ENCODE data around the gene HSPG2. TPM values are rescaled to one million over a fixed set of nuclear protein-coding genes. Genes with fewer than 3 reads are reported as not detected.
A peak's percentile ranks its signal among the peaks of the same experiment; 100 is the strongest.

HSPG2 gene
- total and polyA plus RNA-seq, 2 of the 13 experiments (the other 11 are each of a cell fraction or from before 2014, with no cell fraction given): 9.1 to 13.1 TPM

- TF ChIP-seq ARID5B (CRISPR knock-in tag; IDR thresholded peaks at IDR 0.05): peak; percentile 89
- no peak for TF ChIP-seq ZSCAN12 (CRISPR knock-in tag; IDR thresholded peaks at IDR 0.05)
- 0 out of 4 replicates have a peak, but pooled peaks of 1 of the 2 experiments have one; percentile 23 for TF ChIP-seq EP300 (IDR thresholded peaks at IDR 0.05; ENCODE audit: low read depth in 2 of 2, low read length in 2 of 2)
- no peak for TF ChIP-seq EP300 (CRISPR knock-in tag; IDR thresholded peaks at IDR 0.05; ENCODE audit: borderline replicate concordance)
- no peak for TF ChIP-seq AKAP8 (CRISPR knock-in tag; IDR thresholded peaks at IDR 0.05)
- no peak for TF ChIP-seq TFAP4 (IDR thresholded peaks at IDR 0.05; ENCODE audit: borderline replicate concordance, low read depth)
- TF ChIP-seq PRDM15 (CRISPR knock-in tag; IDR thresholded peaks at IDR 0.05): no peak
- TF ChIP-seq ZNF274 (CRISPR knock-in tag; IDR thresholded peaks at IDR 0.05): no peak
- no peak for TF ChIP-seq ZFP41 (CRISPR knock-in tag; IDR thresholded peaks at IDR 0.05; ENCODE audit: borderline replicate concordance)
- peak; percentile 50 for TF ChIP-seq GATAD2A (CRISPR knock-in tag; IDR thresholded peaks at IDR 0.05)
- no peak for TF ChIP-seq BORCS8-MEF2B (CRISPR knock-in tag; IDR thresholded peaks at IDR 0.05)
- no peak for TF ChIP-seq ZNF770 (CRISPR knock-in tag; IDR thresholded peaks at IDR 0.05)
- TF ChIP-seq ARID2 (CRISPR knock-in tag; IDR thresholded peaks at IDR 0.05; ENCODE audit: borderline replicate concordance): no peak
- TF ChIP-seq MAX (IDR thresholded peaks at IDR 0.05): no peak
- no peak for TF ChIP-seq ZFP90 (CRISPR knock-in tag; IDR thresholded peaks at IDR 0.05; ENCODE audit: borderline replicate concordance)
- TF ChIP-seq SIX1 (CRISPR knock-in tag; IDR thresholded peaks at IDR 0.05; ENCODE audit: borderline replicate concordance): peak; percentile 41; the same call in 1 of the 2 replicates
- no peak for TF ChIP-seq ZBTB1 (CRISPR knock-in tag; IDR thresholded peaks at IDR 0.05; ENCODE audit: borderline replicate concordance)
- no peak for TF ChIP-seq ISX (CRISPR knock-in tag; conservative IDR thresholded peaks at IDR 0.05)
- peak; percentile 39; the same call in 1 of the 2 replicates for TF ChIP-seq HMG20A (CRISPR knock-in tag; IDR thresholded peaks at IDR 0.05; ENCODE audit: borderline replicate concordance)
Observed at GRCh38 chr1:21861602-21862429, 75.3 kb downstream of the HSPG2 start (continued).
